Stimulated activated CD8-positive, alpha-beta memory T cell treated with anti-CD3 and anti-CD28 coated beads, Interleukin-7, amount 100 ng/mL, for 1 hour (primary cell): ENCODE measurements around the gene RTP3.

Experiments used
- DNase-seq, 2 donors: peaks; one replicate each; pipeline ENCODE4 v3.0.0-alpha.2; 2020; ENCODE audit warnings: low read depth in 2 of 2

RTP3 gene

DNA sequence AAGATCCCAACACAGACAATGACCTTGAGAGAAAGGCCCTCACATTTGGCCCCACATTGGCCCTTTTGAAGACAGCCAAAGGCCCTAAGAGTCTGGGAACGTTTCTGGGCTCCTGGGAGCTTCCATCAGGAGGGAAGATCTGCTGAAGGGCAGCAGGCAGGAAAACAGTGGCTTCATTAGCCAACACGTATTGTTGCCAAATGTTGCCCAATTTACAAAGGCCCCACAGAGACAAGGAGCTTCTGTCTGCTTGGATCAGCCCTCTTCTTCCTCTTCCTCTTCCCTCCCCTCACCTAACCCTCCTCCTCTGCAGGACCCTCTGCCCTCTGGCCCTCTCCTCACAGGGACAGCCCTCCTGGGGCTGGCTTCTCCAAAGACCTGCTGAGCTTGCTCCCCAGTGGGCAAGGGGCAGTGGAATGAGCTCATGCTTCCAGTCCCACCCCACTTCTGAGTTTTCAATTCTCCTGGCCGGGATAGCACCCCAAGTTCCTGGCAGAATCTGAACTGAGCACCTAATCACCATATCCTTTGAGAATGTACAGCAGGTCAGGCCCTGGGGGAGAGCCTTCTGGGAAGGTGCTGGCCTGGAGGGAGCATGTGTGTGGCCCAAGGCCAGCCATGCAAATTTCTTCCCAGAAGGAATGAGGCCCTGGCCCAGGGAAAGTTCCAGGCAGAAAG is 28.0 kb upstream of the RTP3 start:
- no peak for DNase-seq

- no peak for DNase-seq
Observed at GRCh38 chr3:46470831-46471230, 26.9 kb upstream of the RTP3 start.

DNA sequence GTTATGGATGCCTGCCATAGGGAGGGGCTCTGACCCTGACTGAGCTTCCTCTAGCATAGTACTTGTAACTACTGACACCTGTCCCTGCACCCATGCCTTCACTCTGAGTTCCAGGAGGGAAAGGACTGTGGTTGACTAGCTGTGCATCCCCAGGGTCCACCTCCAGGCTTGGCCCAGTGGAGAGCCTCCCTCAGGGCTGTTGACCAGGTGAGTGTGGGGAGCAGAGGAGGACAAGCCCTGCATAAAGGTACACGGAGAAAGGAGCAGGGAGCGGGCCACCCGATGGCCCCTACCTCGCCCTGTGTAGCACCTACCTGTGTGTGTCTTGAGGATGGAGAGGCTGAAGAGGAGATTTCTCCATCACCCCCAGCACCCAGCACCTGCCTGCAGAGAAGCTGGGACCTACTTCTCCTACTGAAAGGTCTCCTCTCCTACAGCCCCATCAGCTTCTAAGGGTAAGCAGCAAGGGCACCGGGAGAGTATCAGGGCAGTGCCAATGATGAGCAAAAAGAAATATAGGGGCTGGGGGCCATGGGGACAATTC is 26.3 kb upstream of the RTP3 start:
- DNase-seq, result no peak

GRCh38 chr3:46472736-46473135 is 25.0 kb upstream of the RTP3 start:
- no peak for DNase-seq

DNA sequence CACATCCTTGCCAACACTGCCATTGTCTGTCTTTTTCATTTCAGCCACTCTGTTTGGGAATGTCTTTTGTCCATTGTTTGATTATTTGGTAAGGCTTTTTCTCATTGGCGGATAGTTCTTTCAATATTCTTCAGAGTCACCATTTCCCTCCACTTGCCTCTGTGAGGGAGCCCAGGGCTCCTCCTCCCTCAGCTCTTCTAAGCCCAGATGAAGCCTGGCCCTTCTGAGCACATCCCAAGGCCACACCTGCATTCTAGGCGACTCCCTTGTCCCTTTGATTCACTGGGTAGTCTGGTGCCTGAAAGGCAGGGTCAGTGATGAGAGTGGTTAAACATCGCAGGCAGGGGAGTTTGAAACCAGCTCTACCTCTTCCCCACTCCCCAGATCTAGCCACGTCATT is 20.6 kb upstream of the RTP3 start:
- no peak for DNase-seq

DNA sequence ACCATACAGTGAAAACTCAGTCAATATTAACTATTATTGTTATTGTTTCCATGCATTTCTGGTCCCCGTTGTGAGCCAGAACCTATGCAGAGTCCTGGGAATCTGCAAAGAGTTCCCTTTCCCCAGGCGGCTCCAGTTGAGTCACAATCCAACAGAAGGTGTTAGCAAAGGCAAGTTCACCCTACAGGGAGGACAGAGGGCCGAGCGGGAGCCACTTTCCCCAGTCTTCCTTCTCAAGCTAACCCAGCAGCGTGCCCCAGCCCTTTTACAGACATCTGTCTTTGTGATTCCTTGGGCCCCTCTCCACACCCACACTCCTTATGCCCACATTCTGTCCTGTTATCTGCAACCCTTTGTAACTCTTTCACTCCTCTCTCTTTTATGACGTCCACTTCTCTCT is 20.0 kb upstream of the RTP3 start:
- DNase-seq, result no peak

DNA sequence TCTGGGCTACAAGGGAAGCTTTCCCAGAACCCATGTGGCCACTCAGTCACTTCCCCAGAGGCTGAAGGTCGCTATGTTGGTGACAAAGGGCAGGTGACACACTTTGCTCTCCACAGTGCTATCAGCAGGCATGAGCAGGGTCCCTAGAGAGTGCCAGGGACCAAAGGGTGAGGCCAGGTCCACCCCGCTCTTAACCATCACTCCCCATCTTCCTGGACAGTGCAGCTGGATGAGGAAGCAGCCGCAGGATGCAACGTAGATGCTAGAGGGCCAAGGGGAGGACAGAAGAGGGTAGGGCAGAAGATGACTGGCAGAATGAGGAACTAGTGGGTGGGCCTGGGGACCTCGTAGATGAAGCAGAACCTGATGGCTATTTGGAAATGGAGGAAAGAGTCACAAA is 19.4 kb upstream of the RTP3 start:
- DNase-seq, result no peak

DNA sequence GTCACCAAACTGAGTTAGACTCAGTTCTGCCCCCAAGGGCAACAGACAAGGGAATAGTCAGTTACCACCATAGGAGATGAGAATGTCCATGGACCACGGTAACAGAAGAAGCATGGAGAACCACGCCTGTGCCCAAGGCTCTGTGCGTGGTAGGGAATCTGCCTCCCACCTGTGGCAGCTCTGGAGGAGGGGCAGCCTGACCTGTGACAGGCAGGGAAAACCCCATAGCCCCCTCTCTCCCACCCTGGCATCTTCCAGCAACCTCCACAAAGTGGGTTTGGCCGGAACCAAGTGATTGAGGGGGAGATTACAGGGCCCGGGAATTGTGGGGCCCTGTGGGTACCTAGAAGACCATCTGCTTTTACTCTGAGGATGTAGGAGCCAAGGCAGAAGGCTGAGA is 18.8 kb upstream of the RTP3 start:
- no peak for DNase-seq

- no peak for DNase-seq
Observed at GRCh38 chr3:46479696-46480095, 18.1 kb upstream of the RTP3 start.

GRCh38 chr3:46480491-46481195 is 17.1 kb upstream of the RTP3 start:
- no peak for DNase-seq

GRCh38 chr3:46481636-46482035 is 16.1 kb upstream of the RTP3 start:
- DNase-seq, result no peak

DNA sequence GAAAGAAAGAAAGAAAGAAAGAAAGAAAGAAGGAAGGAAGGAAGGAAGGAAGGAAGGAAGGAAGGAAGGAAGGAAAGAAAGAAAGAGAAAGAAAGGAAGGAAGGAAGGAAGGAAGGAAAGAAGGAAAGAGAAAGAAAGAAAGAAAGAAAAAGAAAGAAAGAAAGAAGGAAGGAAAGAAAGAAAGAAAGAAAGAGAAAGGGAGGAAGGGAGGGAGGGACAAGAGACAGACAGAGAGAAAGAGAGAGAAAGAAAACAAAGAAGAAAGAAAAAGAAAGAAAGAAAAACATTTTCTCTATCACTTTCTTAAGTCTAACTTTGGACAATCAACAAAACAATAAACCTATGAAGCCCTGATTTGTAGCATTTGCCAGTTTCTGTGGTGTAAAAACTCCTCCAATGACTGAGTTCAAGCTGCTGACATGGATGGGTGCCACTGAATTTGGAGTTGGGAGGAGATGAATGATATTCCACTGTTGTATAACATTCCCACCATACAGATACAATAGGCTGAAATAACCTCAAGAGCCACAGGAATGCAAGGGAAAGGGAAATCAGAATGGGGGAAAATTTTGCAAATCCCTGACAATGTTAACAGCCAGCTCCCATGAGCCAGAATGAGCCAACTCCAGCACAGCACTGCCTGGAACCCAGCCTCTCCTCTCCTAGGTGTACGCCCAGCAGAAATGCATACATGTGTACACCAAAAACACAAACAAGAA is 15.0 kb upstream of the RTP3 start:
- DNase-seq, result no peak

DNA sequence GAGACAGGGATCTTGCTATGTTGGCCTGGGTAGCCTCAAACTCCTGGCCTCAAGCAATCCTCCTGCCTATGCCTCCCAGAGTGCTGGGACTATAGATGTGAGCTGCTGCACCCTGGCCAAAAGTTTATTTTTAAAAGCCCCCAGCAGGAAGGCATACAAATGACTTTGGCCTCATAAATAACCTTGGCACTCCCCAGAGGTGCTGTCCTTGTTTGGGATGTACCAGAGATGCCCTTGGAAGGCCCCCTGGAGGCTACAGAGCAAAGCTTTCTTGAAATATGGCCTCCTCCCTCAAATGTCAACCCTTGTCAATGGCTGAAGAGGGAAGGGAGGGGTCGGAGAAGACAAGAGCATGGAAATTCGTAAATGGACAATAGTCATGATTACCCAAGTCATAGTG is 14.0 kb upstream of the RTP3 start:
- no peak for DNase-seq

DNA sequence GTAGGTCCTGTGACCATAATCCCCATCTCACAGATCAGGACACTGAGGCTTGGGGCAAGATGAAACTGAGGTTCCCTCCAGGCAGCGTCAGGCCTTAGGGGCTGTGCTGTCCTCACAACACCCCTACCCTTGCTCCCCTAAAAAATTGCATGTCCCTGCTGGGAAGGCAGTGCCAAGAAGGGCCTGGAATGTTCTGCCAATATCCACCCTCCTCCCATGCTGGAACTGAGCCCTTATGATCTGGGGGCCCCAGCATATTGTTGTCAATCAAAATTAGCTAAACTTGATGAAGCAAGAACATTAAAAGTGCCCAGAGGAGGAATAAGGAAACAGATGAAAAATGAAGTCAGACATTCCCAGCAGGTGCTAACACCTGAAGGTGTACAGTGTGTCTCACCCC is 13.4 kb upstream of the RTP3 start:
- no peak for DNase-seq

DNA sequence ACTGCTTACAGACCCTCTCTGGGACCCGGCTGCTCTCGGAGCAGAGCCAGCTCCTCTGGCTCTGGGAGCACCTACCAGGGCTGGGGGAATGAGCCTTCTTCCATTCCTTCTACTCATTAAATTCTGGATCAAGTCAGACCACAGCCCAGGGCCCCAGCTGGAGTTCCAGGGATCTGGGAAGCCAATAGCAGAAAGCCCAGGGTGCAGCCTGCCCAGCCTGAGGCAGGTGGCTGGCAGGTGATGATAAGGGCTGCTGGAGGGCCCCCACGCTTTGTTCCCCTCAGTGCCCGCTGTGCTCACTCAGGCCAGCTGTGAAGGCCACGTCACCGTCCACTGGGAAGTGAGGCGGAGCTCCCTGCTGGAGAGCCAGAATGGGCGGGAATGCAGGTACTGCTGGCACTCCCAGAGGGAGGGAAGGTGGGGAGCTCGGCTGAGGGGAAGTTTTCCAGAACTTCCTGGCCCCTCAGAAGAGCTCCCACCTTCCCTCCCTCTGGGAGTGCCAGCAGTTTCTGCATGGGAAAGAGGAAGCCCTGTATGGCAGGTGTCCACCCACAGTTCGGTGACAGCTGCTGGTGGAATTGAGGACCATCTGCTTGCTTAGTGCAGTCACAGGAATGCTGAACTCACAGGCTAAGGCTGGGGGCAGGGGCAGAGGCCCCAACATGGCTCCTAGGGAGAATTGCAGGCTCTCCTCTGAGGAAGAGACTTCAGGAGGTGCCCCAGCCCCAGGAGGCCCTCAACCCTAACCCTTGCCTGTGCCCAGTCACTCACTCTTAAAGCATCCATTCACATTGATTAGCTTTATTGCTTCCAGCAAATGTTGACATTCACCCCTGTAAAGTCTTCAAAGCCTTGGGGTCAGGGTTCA is 12.6 kb upstream of the RTP3 start:
- DNase-seq, result no peak

DNA sequence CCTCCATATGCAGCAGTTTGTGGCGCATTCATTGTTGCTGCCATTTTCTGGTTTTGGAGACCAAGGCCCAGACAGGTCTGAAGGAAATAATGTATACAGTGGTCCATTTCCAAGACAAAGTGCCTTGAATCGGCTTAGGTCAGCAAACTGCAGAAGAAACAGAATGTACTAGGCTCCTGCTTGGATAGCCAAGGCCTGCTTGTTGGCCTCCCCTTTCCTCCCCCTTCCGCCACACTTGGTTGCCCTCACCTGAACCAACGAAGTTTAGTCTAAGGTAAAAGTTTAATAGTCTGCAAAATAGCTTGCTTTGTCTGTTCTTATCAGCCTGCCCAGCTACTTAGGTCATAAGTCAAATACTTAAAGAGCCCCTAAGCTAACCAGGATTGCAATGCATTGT is 12.0 kb upstream of the RTP3 start:
- no peak for DNase-seq

- peak; percentile 82 to 92 for DNase-seq
Observed at GRCh38 chr3:46488735-46489361, 8.9 kb upstream of the RTP3 start.

DNA sequence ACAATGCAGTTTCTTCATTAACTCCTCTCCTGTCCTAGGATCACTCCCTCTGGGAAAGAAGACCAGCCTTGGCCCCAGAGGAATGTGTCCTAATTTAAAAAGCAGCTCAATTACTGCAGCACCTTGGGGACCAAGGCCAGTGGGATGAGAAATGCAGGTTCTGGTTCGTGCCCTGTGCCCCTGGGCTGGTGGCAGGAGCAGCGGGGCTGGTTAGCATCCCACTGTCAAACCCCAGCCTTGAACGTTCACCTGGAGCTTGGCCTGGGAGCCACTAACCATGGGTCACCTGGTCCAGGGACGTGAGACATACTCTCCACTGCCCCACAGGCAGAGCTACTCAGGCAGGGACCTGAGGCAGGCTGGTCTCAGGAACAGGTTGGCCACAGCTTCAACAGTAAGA is 8.4 kb upstream of the RTP3 start:
- DNase-seq, result no peak

GRCh38 chr3:46489875-46490274 is 7.9 kb upstream of the RTP3 start:
- no peak for DNase-seq

GRCh38 chr3:46490338-46491084 is 7.3 kb upstream of the RTP3 start:
- no peak for DNase-seq
